ENCODE results near the gene DYNC2H1. TPM values are rescaled to one million over a fixed set of nuclear protein-coding genes. Genes with fewer than 3 reads are reported as not detected.

DYNC2H1 gene
- total RNA-seq, 1 donor from 2014 or later = 5.4 TPM

GRCh38 chr11:103406357-103406756, 297.1 kb downstream of the DYNC2H1 start:
- TF ChIP-seq CTCF (IDR thresholded peaks at IDR 0.05; ENCODE audit: borderline replicate concordance) = no peak
- H3K27ac ChIP-seq (replicated peaks) = no peak overlapping the region
- no peaks in the 10 kb centered on the region for H3K36me3 ChIP-seq
- H3K9me3 ChIP-seq (replicated peaks) = peaks cover 7% of the 10 kb centered on the region
- H3K4me3 ChIP-seq = no peak overlapping the region
- no peaks in the 10 kb centered on the region for H3K27me3 ChIP-seq (ENCODE audit: low read depth)
- DNase-seq = no peak
- no peaks in the 10 kb centered on the region for H3K4me1 ChIP-seq
- intact Hi-C loops (cut with micrococcal nuclease) = no loop called here

- H3K4me1 ChIP-seq = no peaks in the 10 kb centered on the region
- no peak for TF ChIP-seq CTCF (IDR thresholded peaks at IDR 0.05; ENCODE audit: borderline replicate concordance)
- no peak overlapping the region for H3K27ac ChIP-seq (replicated peaks)
- no peaks in the 10 kb centered on the region for H3K9me3 ChIP-seq (replicated peaks)
- intact Hi-C loops (cut with micrococcal nuclease) = no loop called here
- DNase-seq = no peak
- no peaks in the 10 kb centered on the region for H3K36me3 ChIP-seq
- no peak overlapping the region for H3K4me3 ChIP-seq
- no peaks in the 10 kb centered on the region for H3K27me3 ChIP-seq (ENCODE audit: low read depth)
Measured at GRCh38 chr11:103407641-103408040, 298.4 kb downstream of the DYNC2H1 start.

- no peak for DNase-seq
- intact Hi-C loops (cut with micrococcal nuclease) = no loop called here
- no peak overlapping the region for H3K27ac ChIP-seq (replicated peaks)
Measured at GRCh38 chr11:103413266-103413888, 304.2 kb downstream of the DYNC2H1 start.

GRCh38 chr11:103418014-103418413, 308.8 kb downstream of the DYNC2H1 start:
- Histone ChIP-seq H3K9me3 (replicated peaks) (no peaks in the 10 kb centered on the region), H3K27me3 (ENCODE audit: low read depth) (no peaks in the 10 kb centered on the region), H3K4me1 (no peaks in the 10 kb centered on the region), H3K36me3 (no peaks in the 10 kb centered on the region), H3K27ac (replicated peaks) (no peak overlapping the region), H3K4me3 (no peak overlapping the region)
- no peak for TF ChIP-seq CTCF (IDR thresholded peaks at IDR 0.05; ENCODE audit: borderline replicate concordance)
- no peak for DNase-seq
- intact Hi-C loops (cut with micrococcal nuclease) = no loop called here

More at GRCh38 chr11:103413266-103413888, 304.2 kb downstream of the DYNC2H1 start:
- H3K36me3 ChIP-seq = no peaks in the 10 kb centered on the region
- no peaks in the 10 kb centered on the region for H3K27me3 ChIP-seq (ENCODE audit: low read depth)
- H3K4me1 ChIP-seq = no peaks in the 10 kb centered on the region
- no peak for TF ChIP-seq CTCF (IDR thresholded peaks at IDR 0.05; ENCODE audit: borderline replicate concordance)
- no peaks in the 10 kb centered on the region for H3K9me3 ChIP-seq (replicated peaks)
- H3K4me3 ChIP-seq = no peak overlapping the region

GRCh38 chr11:103420593-103420992, 311.4 kb downstream of the DYNC2H1 start:
- Histone ChIP-seq H3K4me3 (no peak overlapping the region), H3K4me1 (no peaks in the 10 kb centered on the region), H3K27me3 (ENCODE audit: low read depth) (no peaks in the 10 kb centered on the region), H3K9me3 (replicated peaks) (no peaks in the 10 kb centered on the region), H3K36me3 (no peaks in the 10 kb centered on the region), H3K27ac (replicated peaks) (no peak overlapping the region)
- TF ChIP-seq CTCF (IDR thresholded peaks at IDR 0.05; ENCODE audit: borderline replicate concordance) = no peak
- no peak for DNase-seq
- intact Hi-C loops (cut with micrococcal nuclease) = no loop called here

All from left ventricle myocardium inferior (tissue), 1 donor.